ENCODE data around the gene HK3. TPM values are rescaled to one million over a fixed set of nuclear protein-coding genes. Genes with fewer than 3 reads are reported as not detected.
A peak's percentile ranks its signal among the peaks of the same experiment; 100 is the strongest.

HK3 gene
- total RNA-seq, 1 donor from 2014 or later = not detected

DNA sequence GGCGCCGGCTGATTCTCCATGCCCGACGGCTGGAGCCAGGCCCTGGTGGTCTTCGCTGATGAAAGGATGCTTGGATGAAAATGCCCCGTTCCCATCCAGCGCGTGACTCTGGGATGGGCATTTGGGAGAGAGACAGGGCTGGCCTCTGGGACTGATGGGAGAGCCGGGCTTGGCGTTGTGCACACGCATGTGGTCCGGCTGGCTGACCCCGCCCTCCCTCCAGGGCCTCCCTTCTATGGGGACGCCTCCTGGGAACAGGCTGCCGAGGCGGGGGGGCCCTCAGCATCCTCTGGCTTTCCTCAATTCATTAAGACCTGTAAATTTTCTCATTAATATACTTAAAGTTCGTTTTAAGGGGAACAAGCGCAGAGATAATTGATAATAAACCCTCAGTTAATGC lies 52.0 kb downstream of the HK3 start:
- H3K4me1 ChIP-seq = peaks cover 17% of the 10 kb centered on the region
- H3K27ac ChIP-seq = no peak overlapping the region
- H3K9me3 Mint-ChIP-seq = no peaks in the 10 kb centered on the region

DNA sequence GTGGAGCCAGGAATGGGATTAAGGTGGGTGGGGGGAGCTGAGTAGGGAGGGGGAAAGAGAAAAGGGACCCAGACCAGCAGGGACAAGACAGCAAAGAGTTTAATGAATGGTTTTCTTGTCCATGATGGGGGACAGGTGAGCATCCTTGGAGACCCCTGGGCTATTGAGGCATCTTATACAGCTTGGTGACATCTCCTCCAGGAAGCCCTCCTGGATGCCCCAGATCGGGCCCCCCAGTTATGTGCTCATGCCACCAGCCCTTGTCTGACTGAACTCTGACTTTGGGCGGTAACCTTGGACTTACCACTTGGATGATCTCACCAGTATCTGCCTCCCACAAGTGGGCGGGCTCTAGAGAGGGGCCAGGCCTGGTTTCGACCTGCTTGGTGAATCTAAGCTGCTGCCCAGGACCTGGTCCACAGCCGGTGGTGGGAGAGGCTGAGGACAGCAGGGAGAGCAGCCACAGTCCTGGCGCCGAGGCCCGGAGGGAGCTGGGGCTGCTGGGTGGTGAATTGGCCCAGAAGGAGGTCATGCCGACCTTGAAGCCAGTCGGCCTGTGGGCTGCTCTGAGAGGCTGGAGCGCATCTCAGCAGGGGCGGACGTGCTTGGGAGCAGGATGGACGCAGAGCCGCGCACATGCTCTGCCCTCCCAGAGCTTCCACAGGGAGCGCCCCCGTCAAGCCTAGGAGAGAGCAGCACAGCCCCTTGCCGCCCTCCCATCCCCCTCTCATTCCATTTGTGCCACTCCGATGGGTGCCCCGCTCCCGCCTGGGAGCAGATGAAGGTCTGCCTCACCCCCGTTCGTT lies 52.6 kb downstream of the HK3 start:
- Histone ChIP-seq H3K4me1 (peaks cover 17% of the 10 kb centered on the region), H3K4me3 (no peak overlapping the region), H3K27me3 (no peaks in the 10 kb centered on the region), H3F3A (ENCODE audit: low read depth) (no peaks in the 10 kb centered on the region), H3K9ac (no peak overlapping the region), H2AFZ (replicated peaks) (no peak overlapping the region), H3K4me2 (no peak overlapping the region), H3K27ac (no peak overlapping the region), H4K20me1 (ENCODE audit: low read depth) (no peaks in the 10 kb centered on the region), H3K36me3 (no peaks in the 10 kb centered on the region), H3K9me3 (ENCODE audit: low read depth) (no peaks in the 10 kb centered on the region), H3K79me2 (ENCODE audit: low read depth) (no peaks in the 10 kb centered on the region)
- H3K4me1 Mint-ChIP-seq = peaks cover 20% of the 10 kb centered on the region
- H3K4me3 Mint-ChIP-seq = no peak overlapping the region
- DNase-seq (ENCODE audit: low spot score) = no peak
- TF ChIP-seq EZH2phosphoT487 (IDR thresholded peaks at IDR 0.05) (no peak), EZH2 (IDR thresholded peaks at IDR 0.05) (no peak), CTCF (IDR thresholded peaks at IDR 0.05) (no peak)
- H3K27me3 Mint-ChIP-seq (ENCODE audit: insufficient read depth, low read depth) = peaks cover 22% of the 10 kb centered on the region
- H3K36me3 Mint-ChIP-seq = no peaks in the 10 kb centered on the region
- H3K27ac Mint-ChIP-seq = no peak overlapping the region
- no peaks in the 10 kb centered on the region for H3K9me3 Mint-ChIP-seq

More for the DNA sequence above, 52.0 kb downstream of the HK3 start:
- H3K79me2 ChIP-seq (ENCODE audit: low read depth) = no peaks in the 10 kb centered on the region
- no peak for TF ChIP-seq EZH2 (IDR thresholded peaks at IDR 0.05)
- no peak for TF ChIP-seq CTCF (IDR thresholded peaks at IDR 0.05)
- TF ChIP-seq EZH2phosphoT487 (IDR thresholded peaks at IDR 0.05) = no peak
- H4K20me1 ChIP-seq (ENCODE audit: low read depth) = no peaks in the 10 kb centered on the region
- H3K36me3 ChIP-seq = no peaks in the 10 kb centered on the region
- no peak overlapping the region for H3K4me3 Mint-ChIP-seq
- H3K27ac Mint-ChIP-seq = no peak overlapping the region
- H3K27me3 ChIP-seq = no peaks in the 10 kb centered on the region
- no peak for DNase-seq (ENCODE audit: low spot score)
- H2AFZ ChIP-seq (replicated peaks) = no peak overlapping the region
- H3K36me3 Mint-ChIP-seq = no peaks in the 10 kb centered on the region
- no peak overlapping the region for H3K9ac ChIP-seq
- no peak overlapping the region for H3K4me2 ChIP-seq
- no peak overlapping the region for H3K4me3 ChIP-seq
- H3F3A ChIP-seq (ENCODE audit: low read depth) = no peaks in the 10 kb centered on the region
- H3K27me3 Mint-ChIP-seq (ENCODE audit: insufficient read depth, low read depth) = peaks cover 20% of the 10 kb centered on the region
- no peaks in the 10 kb centered on the region for H3K9me3 ChIP-seq (ENCODE audit: low read depth)
- H3K4me1 Mint-ChIP-seq = peaks cover 20% of the 10 kb centered on the region

DNA sequence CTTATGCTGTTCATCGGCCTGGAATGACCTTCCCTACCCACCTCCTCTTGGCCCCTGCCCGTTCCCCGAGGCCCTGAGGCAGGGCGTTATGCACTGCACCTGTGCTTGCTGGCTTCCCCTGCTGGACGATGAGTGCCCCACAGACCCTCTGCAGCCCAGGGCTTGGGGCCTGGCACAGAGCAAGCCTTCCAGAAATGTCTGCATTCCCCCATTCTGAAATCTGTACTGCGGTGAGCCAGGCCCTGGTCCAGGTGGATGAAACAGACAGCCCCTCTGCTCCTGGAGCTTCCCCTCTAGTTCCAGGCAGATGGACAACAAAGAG lies 53.8 kb downstream of the HK3 start:
- Histone ChIP-seq H3K4me1 (peaks cover 27% of the 10 kb centered on the region), H3K27me3 (no peaks in the 10 kb centered on the region), H3K9ac (no peak overlapping the region), H3K9me3 (ENCODE audit: low read depth) (no peaks in the 10 kb centered on the region), H4K20me1 (ENCODE audit: low read depth) (peaks cover 7% of the 10 kb centered on the region), H3F3A (ENCODE audit: low read depth) (no peaks in the 10 kb centered on the region), H2AFZ (replicated peaks) (no peak overlapping the region), H3K36me3 (no peaks in the 10 kb centered on the region), H3K27ac (no peak overlapping the region), H3K4me3 (no peak overlapping the region), H3K79me2 (ENCODE audit: low read depth) (no peaks in the 10 kb centered on the region), H3K4me2 (no peak overlapping the region)
- Mint-ChIP-seq H3K4me1 (peaks cover 20% of the 10 kb centered on the region), H3K27me3 (ENCODE audit: insufficient read depth, low read depth) (peaks cover 22% of the 10 kb centered on the region), H3K36me3 (no peaks in the 10 kb centered on the region), H3K27ac (peak overlapping the region; percentile 30), H3K4me3 (peak overlapping the region; percentile 73), H3K9me3 (no peaks in the 10 kb centered on the region)
- DNase-seq (ENCODE audit: low spot score) = no peak
- TF ChIP-seq CTCF (IDR thresholded peaks at IDR 0.05) (no peak), EZH2phosphoT487 (IDR thresholded peaks at IDR 0.05) (no peak), EZH2 (IDR thresholded peaks at IDR 0.05) (no peak)

Data from neural progenitor cell (in vitro differentiated cells).